HEK293 (cell line): ENCODE measurements around the gene DDX24.

Source experiments
- FEZF1 ChIP-seq: fragments of 450-650 bp; formaldehyde crosslinking; IDR thresholded peaks from 2 replicates; pipeline ENCODE4 v1.5.1; 2016; ENCODE audit warnings: missing biosample characterization, missing genetic modification characterization
- KLF7 ChIP-seq: fragments of 450-650 bp; formaldehyde crosslinking; IDR thresholded peaks from 2 replicates; pipeline ENCODE4 v1.5.1; 2016; ENCODE audit warnings: missing biosample characterization, missing genetic modification characterization, borderline replicate concordance
- SCRT2 ChIP-seq: fragments of 450-650 bp; formaldehyde crosslinking; IDR thresholded peaks from 2 replicates; pipeline ENCODE4 v1.5.1; 2016; ENCODE audit warnings: missing biosample characterization, missing genetic modification characterization
- SP2 ChIP-seq: fragments of 450-650 bp; formaldehyde crosslinking; IDR thresholded peaks from 2 replicates; pipeline ENCODE4 v1.5.1; 2016; ENCODE audit warnings: missing biosample characterization, missing genetic modification characterization
- SP7 ChIP-seq: fragments of 450-650 bp; formaldehyde crosslinking; IDR thresholded peaks from 2 replicates; pipeline ENCODE4 v1.5.1; 2016; ENCODE audit warnings: missing biosample characterization, missing genetic modification characterization
- ZBTB21 ChIP-seq: fragments of 450-650 bp; formaldehyde crosslinking; IDR thresholded peaks from 2 replicates; pipeline ENCODE4 v1.5.1; 2017; ENCODE audit warnings: missing biosample characterization, missing genetic modification characterization
- ZBTB7A ChIP-seq: fragments of 450-650 bp; formaldehyde crosslinking; IDR thresholded peaks from 2 replicates; pipeline ENCODE4 v1.5.1; 2016; ENCODE audit warnings: low read depth, missing biosample characterization, missing genetic modification characterization
- ZNF133 ChIP-seq: fragments of 450-650 bp; formaldehyde crosslinking; IDR thresholded peaks from 2 replicates; pipeline ENCODE4 v1.5.1; 2016; ENCODE audit warnings: missing biosample characterization, missing genetic modification characterization
- ZNF19 ChIP-seq: fragments of 450-650 bp; formaldehyde crosslinking; IDR thresholded peaks from 2 replicates; pipeline ENCODE4; 2016; ENCODE audit warnings: missing biosample characterization, missing genetic modification characterization, low read depth
- ZNF239 ChIP-seq: fragments of 450-650 bp; formaldehyde crosslinking; IDR thresholded peaks from 2 replicates; pipeline ENCODE4 v1.5.1; 2016; ENCODE audit warnings: missing biosample characterization, missing genetic modification characterization
- ZNF24 ChIP-seq: fragments of 450-650 bp; formaldehyde crosslinking; IDR thresholded peaks from 2 replicates; pipeline ENCODE4 v1.5.1; 2016; ENCODE audit warnings: missing biosample characterization, missing genetic modification characterization
- ZNF292 ChIP-seq: fragments of 450-650 bp; formaldehyde crosslinking; IDR thresholded peaks from 2 replicates; pipeline ENCODE4 v1.5.1; 2016; ENCODE audit warnings: low read depth, missing biosample characterization, missing genetic modification characterization, borderline replicate concordance
- ZNF354C ChIP-seq: fragments of 450-650 bp; formaldehyde crosslinking; IDR thresholded peaks from 2 replicates; pipeline ENCODE4 v1.5.1; 2016; ENCODE audit warnings: missing biosample characterization, missing genetic modification characterization, low read depth, borderline replicate concordance
- ZNF37A ChIP-seq: fragments of 450-650 bp; IDR thresholded peaks from 2 replicates; pipeline ENCODE4 v1.5.1; 2018; ENCODE audit warnings: missing biosample characterization, missing genetic modification characterization
- ZNF426 ChIP-seq: fragments of 450-650 bp; formaldehyde crosslinking; IDR thresholded peaks from 2 replicates; pipeline ENCODE4 v1.5.1; 2017; ENCODE audit warnings: missing biosample characterization, missing genetic modification characterization, mild to moderate bottlenecking, inconsistent platforms, moderate library complexity
- ZNF501 ChIP-seq: fragments of 450-650 bp; formaldehyde crosslinking; IDR thresholded peaks from 2 replicates; pipeline ENCODE4 v1.5.1; 2016; ENCODE audit warnings: missing biosample characterization, missing genetic modification characterization
- ZNF544 ChIP-seq: fragments of 450-650 bp; formaldehyde crosslinking; IDR thresholded peaks from 2 replicates; pipeline ENCODE4 v1.5.0; 2017; ENCODE audit warnings: missing biosample characterization, missing genetic modification characterization
- ZNF561 ChIP-seq: fragments of 450-650 bp; IDR thresholded peaks from 2 replicates; pipeline ENCODE4 v1.5.1; 2018; ENCODE audit warnings: missing biosample characterization, missing genetic modification characterization, borderline replicate concordance
- ZNF600 ChIP-seq: fragments of 450-650 bp; formaldehyde crosslinking; IDR thresholded peaks from 2 replicates; pipeline ENCODE4 v1.5.1; 2016; ENCODE audit warnings: missing biosample characterization, missing genetic modification characterization
- ZNF626 ChIP-seq: fragments of 450-650 bp; sonication (Bioruptor Pico); formaldehyde crosslinking; IDR thresholded peaks from 2 replicates; pipeline ENCODE4 v1.5.1; 2018; ENCODE audit warnings: missing biosample characterization, missing genetic modification characterization, inconsistent platforms
- ZNF660 ChIP-seq: fragments of 450-650 bp; IDR thresholded peaks from 2 replicates; pipeline ENCODE4 v1.5.1; 2018; ENCODE audit warnings: missing biosample characterization, mild to moderate bottlenecking, missing genetic modification characterization
- TF ChIP-seq, protein P1 (sequence below): fragments of 450-650 bp; formaldehyde crosslinking; IDR thresholded peaks from 2 replicates; pipeline ENCODE4 v1.5.1; 2016; ENCODE audit warnings: missing biosample characterization, missing genetic modification characterization
- TF ChIP-seq, protein P2 (sequence below): fragments of 450-650 bp; formaldehyde crosslinking; IDR thresholded peaks from 2 replicates; pipeline ENCODE4 v1.5.1; 2016; ENCODE audit warnings: missing biosample characterization, missing genetic modification characterization
- TF ChIP-seq, protein P3 (sequence below): fragments of 450-650 bp; formaldehyde crosslinking; IDR thresholded peaks from 2 replicates; pipeline ENCODE4 v1.5.1; 2016; ENCODE audit warnings: missing biosample characterization, missing genetic modification characterization, low read depth
- TF ChIP-seq, protein P4 (sequence below): fragments of 450-650 bp; formaldehyde crosslinking; IDR thresholded peaks from 2 replicates; pipeline ENCODE4 v1.5.1; 2016; ENCODE audit warnings: missing biosample characterization, missing genetic modification characterization, borderline replicate concordance
- TF ChIP-seq, protein P5 (sequence below): fragments of 450-650 bp; formaldehyde crosslinking; IDR thresholded peaks from 2 replicates; pipeline ENCODE4 v1.5.1; 2016; ENCODE audit warnings: missing biosample characterization, missing genetic modification characterization

Gene DDX24

DNA sequence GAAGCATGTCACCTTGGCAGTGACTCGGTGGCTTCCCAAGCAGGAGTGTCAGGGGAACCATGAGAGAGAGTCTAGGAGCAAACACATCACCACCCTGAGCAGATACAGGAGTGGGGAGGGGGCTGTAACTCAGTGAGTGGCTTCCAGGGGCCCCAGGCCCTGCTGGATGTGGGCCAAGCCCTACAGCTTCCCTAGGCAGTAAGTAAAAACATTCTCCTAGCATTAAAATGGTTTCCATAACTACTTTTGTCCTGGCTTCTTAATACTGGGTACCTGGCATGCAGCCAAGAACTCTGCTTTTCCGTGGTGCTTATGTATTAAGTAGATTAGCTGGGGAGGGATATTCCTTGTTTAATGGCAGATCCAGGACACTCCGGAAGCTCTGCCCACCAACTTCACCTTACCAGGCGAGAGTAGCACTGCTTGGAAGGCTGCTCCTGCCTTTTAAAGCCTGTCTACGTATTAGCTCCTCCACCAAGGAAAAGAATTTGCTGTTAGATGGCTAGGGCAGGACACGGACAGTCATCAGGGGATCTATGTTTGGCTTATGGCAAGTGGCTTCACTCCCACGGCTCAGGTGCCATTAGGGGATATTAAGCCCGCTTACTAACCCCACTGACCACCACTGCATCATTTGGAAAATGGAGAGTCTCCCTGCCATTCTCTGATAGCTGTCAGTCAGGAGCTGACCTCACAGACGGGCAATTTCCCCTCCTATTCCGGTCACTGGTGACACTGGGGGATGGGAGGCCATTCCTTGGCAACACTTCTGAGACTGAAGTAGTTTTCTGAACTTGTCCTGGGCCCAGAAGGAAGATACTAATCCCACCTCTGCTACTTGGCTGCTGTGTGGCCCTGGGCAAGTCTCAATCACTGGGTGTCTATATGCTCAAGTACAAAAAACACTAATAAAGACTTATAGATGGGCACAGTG is 32.0 kb downstream of the DDX24 start (continued):
- TF ChIP-seq ZBTB7A (tag by site-specific recombination) (no peak), ZNF426 (tag by site-specific recombination) (no peak), ZNF37A (tag by site-specific recombination) (0 out of 2 replicates have a peak, but pooled peaks have one; percentile 45), KLF7 (tag by site-specific recombination) (no peak), FEZF1 (tag by site-specific recombination) (no peak), ZNF626 (tag by site-specific recombination) (no peak), SP7 (tag by site-specific recombination) (no peak), ZNF501 (tag by site-specific recombination) (no peak), SP2 (tag by site-specific recombination) (no peak), ZBTB21 (tag by site-specific recombination) (no peak), ZNF354C (tag by site-specific recombination) (no peak), ZNF600 (tag by site-specific recombination) (0 out of 2 replicates have a peak, but pooled peaks have one; percentile 39), ZNF24 (tag by site-specific recombination) (no peak), ZNF133 (tag by site-specific recombination) (no peak), ZNF19 (no peak), ZNF561 (tag by site-specific recombination) (no peak), ZNF239 (tag by site-specific recombination) (no peak), ZNF544 (tag by site-specific recombination) (peak; percentile 94), ZNF660 (tag by site-specific recombination) (0 out of 2 replicates have a peak, but pooled peaks have one; percentile 39), SCRT2 (tag by site-specific recombination) (no peak), ZNF292 (tag by site-specific recombination) (no peak)
- TF ChIP-seq, protein P1, sequence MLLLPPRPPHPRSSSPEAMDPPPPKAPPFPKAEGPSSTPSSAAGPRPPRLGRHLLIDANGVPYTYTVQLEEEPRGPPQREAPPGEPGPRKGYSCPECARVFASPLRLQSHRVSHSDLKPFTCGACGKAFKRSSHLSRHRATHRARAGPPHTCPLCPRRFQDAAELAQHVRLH (tag by site-specific recombination), result no peak
- TF ChIP-seq, protein P2, sequence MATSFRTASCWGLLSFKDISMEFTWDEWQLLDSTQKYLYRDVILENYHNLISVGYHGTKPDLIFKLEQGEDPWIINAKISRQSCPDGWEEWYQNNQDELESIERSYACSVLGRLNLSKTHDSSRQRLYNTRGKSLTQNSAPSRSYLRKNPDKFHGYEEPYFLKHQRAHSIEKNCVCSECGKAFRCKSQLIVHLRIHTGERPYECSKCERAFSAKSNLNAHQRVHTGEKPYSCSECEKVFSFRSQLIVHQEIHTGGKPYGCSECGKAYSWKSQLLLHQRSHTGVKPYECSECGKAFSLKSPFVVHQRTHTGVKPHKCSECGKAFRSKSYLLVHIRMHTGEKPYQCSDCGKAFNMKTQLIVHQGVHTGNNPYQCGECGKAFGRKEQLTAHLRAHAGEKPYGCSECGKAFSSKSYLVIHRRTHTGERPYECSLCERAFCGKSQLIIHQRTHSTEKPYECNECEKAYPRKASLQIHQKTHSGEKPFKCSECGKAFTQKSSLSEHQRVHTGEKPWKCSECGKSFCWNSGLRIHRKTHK (tag by site-specific recombination), result no peak
- TF ChIP-seq, protein P3, sequence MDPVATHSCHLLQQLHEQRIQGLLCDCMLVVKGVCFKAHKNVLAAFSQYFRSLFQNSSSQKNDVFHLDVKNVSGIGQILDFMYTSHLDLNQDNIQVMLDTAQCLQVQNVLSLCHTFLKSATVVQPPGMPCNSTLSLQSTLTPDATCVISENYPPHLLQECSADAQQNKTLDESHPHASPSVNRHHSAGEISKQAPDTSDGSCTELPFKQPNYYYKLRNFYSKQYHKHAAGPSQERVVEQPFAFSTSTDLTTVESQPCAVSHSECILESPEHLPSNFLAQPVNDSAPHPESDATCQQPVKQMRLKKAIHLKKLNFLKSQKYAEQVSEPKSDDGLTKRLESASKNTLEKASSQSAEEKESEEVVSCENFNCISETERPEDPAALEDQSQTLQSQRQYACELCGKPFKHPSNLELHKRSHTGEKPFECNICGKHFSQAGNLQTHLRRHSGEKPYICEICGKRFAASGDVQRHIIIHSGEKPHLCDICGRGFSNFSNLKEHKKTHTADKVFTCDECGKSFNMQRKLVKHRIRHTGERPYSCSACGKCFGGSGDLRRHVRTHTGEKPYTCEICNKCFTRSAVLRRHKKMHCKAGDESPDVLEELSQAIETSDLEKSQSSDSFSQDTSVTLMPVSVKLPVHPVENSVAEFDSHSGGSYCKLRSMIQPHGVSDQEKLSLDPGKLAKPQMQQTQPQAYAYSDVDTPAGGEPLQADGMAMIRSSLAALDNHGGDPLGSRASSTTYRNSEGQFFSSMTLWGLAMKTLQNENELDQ (tag by site-specific recombination), result no peak
- TF ChIP-seq, protein P4, sequence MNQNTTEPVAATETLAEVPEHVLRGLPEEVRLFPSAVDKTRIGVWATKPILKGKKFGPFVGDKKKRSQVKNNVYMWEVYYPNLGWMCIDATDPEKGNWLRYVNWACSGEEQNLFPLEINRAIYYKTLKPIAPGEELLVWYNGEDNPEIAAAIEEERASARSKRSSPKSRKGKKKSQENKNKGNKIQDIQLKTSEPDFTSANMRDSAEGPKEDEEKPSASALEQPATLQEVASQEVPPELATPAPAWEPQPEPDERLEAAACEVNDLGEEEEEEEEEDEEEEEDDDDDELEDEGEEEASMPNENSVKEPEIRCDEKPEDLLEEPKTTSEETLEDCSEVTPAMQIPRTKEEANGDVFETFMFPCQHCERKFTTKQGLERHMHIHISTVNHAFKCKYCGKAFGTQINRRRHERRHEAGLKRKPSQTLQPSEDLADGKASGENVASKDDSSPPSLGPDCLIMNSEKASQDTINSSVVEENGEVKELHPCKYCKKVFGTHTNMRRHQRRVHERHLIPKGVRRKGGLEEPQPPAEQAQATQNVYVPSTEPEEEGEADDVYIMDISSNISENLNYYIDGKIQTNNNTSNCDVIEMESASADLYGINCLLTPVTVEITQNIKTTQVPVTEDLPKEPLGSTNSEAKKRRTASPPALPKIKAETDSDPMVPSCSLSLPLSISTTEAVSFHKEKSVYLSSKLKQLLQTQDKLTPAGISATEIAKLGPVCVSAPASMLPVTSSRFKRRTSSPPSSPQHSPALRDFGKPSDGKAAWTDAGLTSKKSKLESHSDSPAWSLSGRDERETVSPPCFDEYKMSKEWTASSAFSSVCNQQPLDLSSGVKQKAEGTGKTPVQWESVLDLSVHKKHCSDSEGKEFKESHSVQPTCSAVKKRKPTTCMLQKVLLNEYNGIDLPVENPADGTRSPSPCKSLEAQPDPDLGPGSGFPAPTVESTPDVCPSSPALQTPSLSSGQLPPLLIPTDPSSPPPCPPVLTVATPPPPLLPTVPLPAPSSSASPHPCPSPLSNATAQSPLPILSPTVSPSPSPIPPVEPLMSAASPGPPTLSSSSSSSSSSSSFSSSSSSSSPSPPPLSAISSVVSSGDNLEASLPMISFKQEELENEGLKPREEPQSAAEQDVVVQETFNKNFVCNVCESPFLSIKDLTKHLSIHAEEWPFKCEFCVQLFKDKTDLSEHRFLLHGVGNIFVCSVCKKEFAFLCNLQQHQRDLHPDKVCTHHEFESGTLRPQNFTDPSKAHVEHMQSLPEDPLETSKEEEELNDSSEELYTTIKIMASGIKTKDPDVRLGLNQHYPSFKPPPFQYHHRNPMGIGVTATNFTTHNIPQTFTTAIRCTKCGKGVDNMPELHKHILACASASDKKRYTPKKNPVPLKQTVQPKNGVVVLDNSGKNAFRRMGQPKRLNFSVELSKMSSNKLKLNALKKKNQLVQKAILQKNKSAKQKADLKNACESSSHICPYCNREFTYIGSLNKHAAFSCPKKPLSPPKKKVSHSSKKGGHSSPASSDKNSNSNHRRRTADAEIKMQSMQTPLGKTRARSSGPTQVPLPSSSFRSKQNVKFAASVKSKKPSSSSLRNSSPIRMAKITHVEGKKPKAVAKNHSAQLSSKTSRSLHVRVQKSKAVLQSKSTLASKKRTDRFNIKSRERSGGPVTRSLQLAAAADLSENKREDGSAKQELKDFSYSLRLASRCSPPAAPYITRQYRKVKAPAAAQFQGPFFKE, result no peak
- TF ChIP-seq, protein P5, sequence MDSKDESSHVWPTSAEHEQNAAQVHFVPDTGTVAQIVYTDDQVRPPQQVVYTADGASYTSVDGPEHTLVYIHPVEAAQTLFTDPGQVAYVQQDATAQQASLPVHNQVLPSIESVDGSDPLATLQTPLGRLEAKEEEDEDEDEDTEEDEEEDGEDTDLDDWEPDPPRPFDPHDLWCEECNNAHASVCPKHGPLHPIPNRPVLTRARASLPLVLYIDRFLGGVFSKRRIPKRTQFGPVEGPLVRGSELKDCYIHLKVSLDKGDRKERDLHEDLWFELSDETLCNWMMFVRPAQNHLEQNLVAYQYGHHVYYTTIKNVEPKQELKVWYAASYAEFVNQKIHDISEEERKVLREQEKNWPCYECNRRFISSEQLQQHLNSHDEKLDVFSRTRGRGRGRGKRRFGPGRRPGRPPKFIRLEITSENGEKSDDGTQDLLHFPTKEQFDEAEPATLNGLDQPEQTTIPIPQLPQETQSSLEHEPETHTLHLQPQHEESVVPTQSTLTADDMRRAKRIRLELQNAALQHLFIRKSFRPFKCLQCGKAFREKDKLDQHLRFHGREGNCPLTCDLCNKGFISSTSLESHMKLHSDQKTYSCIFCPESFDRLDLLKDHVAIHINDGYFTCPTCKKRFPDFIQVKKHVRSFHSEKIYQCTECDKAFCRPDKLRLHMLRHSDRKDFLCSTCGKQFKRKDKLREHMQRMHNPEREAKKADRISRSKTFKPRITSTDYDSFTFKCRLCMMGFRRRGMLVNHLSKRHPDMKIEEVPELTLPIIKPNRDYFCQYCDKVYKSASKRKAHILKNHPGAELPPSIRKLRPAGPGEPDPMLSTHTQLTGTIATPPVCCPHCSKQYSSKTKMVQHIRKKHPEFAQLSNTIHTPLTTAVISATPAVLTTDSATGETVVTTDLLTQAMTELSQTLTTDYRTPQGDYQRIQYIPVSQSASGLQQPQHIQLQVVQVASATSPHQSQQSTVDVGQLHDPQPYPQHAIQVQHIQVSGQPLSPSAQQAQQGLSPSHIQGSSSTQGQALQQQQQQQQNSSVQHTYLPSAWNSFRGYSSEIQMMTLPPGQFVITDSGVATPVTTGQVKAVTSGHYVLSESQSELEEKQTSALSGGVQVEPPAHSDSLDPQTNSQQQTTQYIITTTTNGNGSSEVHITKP, result no peak
